Kidney capillary endothelial cell (primary cell): ENCODE data around the gene SOX2.
A peak's percentile ranks its signal among the peaks of the same experiment; 100 is the strongest.

ENCODE experiments used
- DNase-seq: peaks from one replicate; pipeline ENCODE4 v3.0.0-alpha.2; 2018; ENCODE audit warnings: low spot score

SOX2 gene

GRCh38 chr3:181711325-181712135 lies at the start of gene SOX2:
TSS of gene SOX2 (plus strand) at chr3:181711925. CDS start at chr3:181712361, 436 bp downstream.
- DNase-seq = no peak

GRCh38 chr3:181683563-181683962 lies 28.2 kb upstream of the SOX2 start:
- no peak for DNase-seq

GRCh38 chr3:181687190-181687589 lies 24.5 kb upstream of the SOX2 start:
- DNase-seq = no peak

- DNase-seq = no peak
Observed at GRCh38 chr3:181687731-181688130, 24.0 kb upstream of the SOX2 start.

- DNase-seq = no peak
Observed at GRCh38 chr3:181689546-181689945, 22.2 kb upstream of the SOX2 start.

GRCh38 chr3:181690769-181691168 lies 21.0 kb upstream of the SOX2 start:
- DNase-seq = no peak

- DNase-seq = no peak
Observed at GRCh38 chr3:181691901-181692300, 19.8 kb upstream of the SOX2 start.

GRCh38 chr3:181692311-181693145 lies 19.2 kb upstream of the SOX2 start:
- DNase-seq = no peak

- no peak for DNase-seq
Observed at GRCh38 chr3:181693280-181693679, 18.4 kb upstream of the SOX2 start.

- no peak for DNase-seq
Observed at GRCh38 chr3:181694805-181695660, 16.7 kb upstream of the SOX2 start.

GRCh38 chr3:181695661-181696491 lies 15.8 kb upstream of the SOX2 start:
- DNase-seq = no peak

- DNase-seq = no peak
Observed at GRCh38 chr3:181696626-181697230, 15.0 kb upstream of the SOX2 start.

GRCh38 chr3:181698263-181698954 lies 13.3 kb upstream of the SOX2 start:
- no peak for DNase-seq

GRCh38 chr3:181699171-181699903 lies 12.4 kb upstream of the SOX2 start:
- no peak for DNase-seq

GRCh38 chr3:181700168-181701087 lies 11.3 kb upstream of the SOX2 start:
- DNase-seq = peak; percentile 83

GRCh38 chr3:181701096-181701495 lies 10.6 kb upstream of the SOX2 start:
- no peak for DNase-seq

GRCh38 chr3:181703601-181704420 lies 7.9 kb upstream of the SOX2 start:
- no peak for DNase-seq
